Measurements from ENCODE around the gene AP2A1. TPM values are rescaled to one million over a fixed set of nuclear protein-coding genes. Genes with fewer than 3 reads are reported as not detected.

Gene AP2A1
- total RNA-seq, 1 donor from 2014 or later = 96.7 TPM

GRCh38 chr19:49738268-49738667 is 28.5 kb upstream of the AP2A1 start:
- no peaks in the 10 kb centered on the region for H3K27me3 Mint-ChIP-seq (ENCODE audit: low read depth)

GRCh38 chr19:49739098-49739497 is 27.7 kb upstream of the AP2A1 start:
- H3K27ac Mint-ChIP-seq (ENCODE audit: unreplicated experiment) = no peak overlapping the region
- no peaks in the 10 kb centered on the region for H3K4me1 Mint-ChIP-seq
- no peaks in the 10 kb centered on the region for H3K9me3 Mint-ChIP-seq
- H3K36me3 Mint-ChIP-seq (ENCODE audit: low read depth) = no peaks in the 10 kb centered on the region
- no peak overlapping the region for H3K4me3 Mint-ChIP-seq
- DNase-seq (ENCODE audit: low read depth, low spot score) = no peak
- no peaks in the 10 kb centered on the region for H3K27me3 Mint-ChIP-seq (ENCODE audit: low read depth)
- no peak for TF ChIP-seq CTCF (conservative IDR thresholded peaks at IDR 0.05)

More at GRCh38 chr19:49738268-49738667, 28.5 kb upstream of the AP2A1 start:
- H3K4me3 Mint-ChIP-seq = no peak overlapping the region
- no peaks in the 10 kb centered on the region for H3K36me3 Mint-ChIP-seq (ENCODE audit: low read depth)
- TF ChIP-seq CTCF (conservative IDR thresholded peaks at IDR 0.05) = no peak
- no peak for DNase-seq (ENCODE audit: low read depth, low spot score)
- H3K9me3 Mint-ChIP-seq = no peaks in the 10 kb centered on the region
- no peak overlapping the region for H3K27ac Mint-ChIP-seq (ENCODE audit: unreplicated experiment)
- no peaks in the 10 kb centered on the region for H3K4me1 Mint-ChIP-seq

- no peak overlapping the region for H3K27ac Mint-ChIP-seq (ENCODE audit: unreplicated experiment)
- no peaks in the 10 kb centered on the region for H3K27me3 Mint-ChIP-seq (ENCODE audit: low read depth)
- DNase-seq (ENCODE audit: low read depth, low spot score) = no peak
- no peak for TF ChIP-seq CTCF (conservative IDR thresholded peaks at IDR 0.05)
- H3K4me3 Mint-ChIP-seq = no peak overlapping the region
- H3K4me1 Mint-ChIP-seq = no peaks in the 10 kb centered on the region
- peaks cover 2% of the 10 kb centered on the region for H3K9me3 Mint-ChIP-seq
- H3K36me3 Mint-ChIP-seq (ENCODE audit: low read depth) = no peaks in the 10 kb centered on the region
Measured at GRCh38 chr19:49739933-49740332, 26.9 kb upstream of the AP2A1 start.

GRCh38 chr19:49741210-49741844 is 25.5 kb upstream of the AP2A1 start:
- Mint-ChIP-seq H3K4me1 (no peaks in the 10 kb centered on the region), H3K27me3 (ENCODE audit: low read depth) (no peaks in the 10 kb centered on the region), H3K9me3 (peaks cover 3% of the 10 kb centered on the region), H3K4me3 (no peak overlapping the region), H3K27ac (ENCODE audit: unreplicated experiment) (no peak overlapping the region), H3K36me3 (ENCODE audit: low read depth) (no peaks in the 10 kb centered on the region)
- no peak for TF ChIP-seq CTCF (conservative IDR thresholded peaks at IDR 0.05)
- DNase-seq (ENCODE audit: low read depth, low spot score) = no peak

GRCh38 chr19:49744946-49745381 is 21.8 kb upstream of the AP2A1 start:
- H3K36me3 Mint-ChIP-seq (ENCODE audit: low read depth) = no peaks in the 10 kb centered on the region
- no peaks in the 10 kb centered on the region for H3K4me1 Mint-ChIP-seq
- no peak for TF ChIP-seq CTCF (conservative IDR thresholded peaks at IDR 0.05)
- no peaks in the 10 kb centered on the region for H3K27me3 Mint-ChIP-seq (ENCODE audit: low read depth)
- H3K4me3 Mint-ChIP-seq = no peak overlapping the region
- DNase-seq (ENCODE audit: low read depth, low spot score) = no peak
- H3K27ac Mint-ChIP-seq (ENCODE audit: unreplicated experiment) = no peak overlapping the region
- peaks cover 3% of the 10 kb centered on the region for H3K9me3 Mint-ChIP-seq

Data from neural crest cell (in vitro differentiated cells).